ENCODE results near the gene HLX. TPM values are rescaled to one million over a fixed set of nuclear protein-coding genes. Genes with fewer than 3 reads are reported as not detected.

HLX gene
- total and polyA plus RNA-seq, 11 donors: 3.3 to 14.8 (median 6.7) TPM

GRCh38 chr1:220926146-220926545, 46.9 kb downstream of the HLX start:
- Histone ChIP-seq H3K36me3 (no peaks in the 10 kb centered on the region), H3K27me3 (peaks cover 0 to 11% (median 0%) of the 10 kb centered on the region in 9 donors), H3K4me1 (peaks cover 0 to 20% (median 0%) of the 10 kb centered on the region in 12 donors), H3K4me3 (no peak overlapping the region), H3K9me3 (no peaks in the 10 kb centered on the region), H3K27ac (no peak overlapping the region)
- 63 to 73% (median 69%) methylated on average over 3 to 4 of the region's 4 CpGs for WGBS, 4 donors
- intact Hi-C loops (cut with DNase I): no loop called here
- DNase-seq (no peak), ATAC-seq (no peak)
- no peak for TF ChIP-seq POLR2A (IDR thresholded peaks at IDR 0.05)

GRCh38 chr1:220927442-220927841, 48.2 kb downstream of the HLX start:
- Histone ChIP-seq H3K9me3 (no peaks in the 10 kb centered on the region), H3K27ac (no peak overlapping the region), H3K36me3 (no peaks in the 10 kb centered on the region), H3K27me3 (peaks cover 0 to 11% (median 0%) of the 10 kb centered on the region in 9 donors), H3K4me1 (peaks cover 0 to 20% (median 0%) of the 10 kb centered on the region in 12 donors), H3K4me3 (no peak overlapping the region)
- intact Hi-C loops (cut with DNase I): no loop called here
- no peak for ATAC-seq
- DNase-seq: no peak
- 57 to 70% (median 61%) methylated on average over 6 of the region's 6 CpGs for WGBS, 4 donors
- TF ChIP-seq CTCF (IDR thresholded peaks at IDR 0.05): no peak
- TF ChIP-seq POLR2A (IDR thresholded peaks at IDR 0.05): no peak

GRCh38 chr1:220928320-220928719, 49.1 kb downstream of the HLX start:
- Histone ChIP-seq H3K36me3 (no peaks in the 10 kb centered on the region), H3K27ac (no peak overlapping the region), H3K4me3 (no peak overlapping the region), H3K9me3 (no peaks in the 10 kb centered on the region), H3K27me3 (peaks cover 0 to 11% (median 0%) of the 10 kb centered on the region in 9 donors), H3K4me1 (peaks cover 0 to 20% (median 0%) of the 10 kb centered on the region in 12 donors)
- no peak for DNase-seq
- intact Hi-C loops (cut with DNase I): no loop called here
- 89 to 96% (median 94%) methylated on average over 1 of the region's 1 CpG for WGBS, 4 donors
- no peak for TF ChIP-seq POLR2A (IDR thresholded peaks at IDR 0.05)
- TF ChIP-seq CTCF (IDR thresholded peaks at IDR 0.05): no peak
- ATAC-seq: no peak

- no peak for TF ChIP-seq POLR2A (IDR thresholded peaks at IDR 0.05)
- no peak for TF ChIP-seq CTCF (IDR thresholded peaks at IDR 0.05)
- intact Hi-C loops (cut with DNase I): no loop called here
- Histone ChIP-seq H3K36me3 (no peaks in the 10 kb centered on the region), H3K4me3 (no peak overlapping the region), H3K27me3 (peaks cover 0 to 11% (median 0%) of the 10 kb centered on the region in 9 donors), H3K9me3 (no peaks in the 10 kb centered on the region), H3K27ac (no peak overlapping the region), H3K4me1 (peaks cover 0 to 20% (median 0%) of the 10 kb centered on the region in 12 donors)
- no peak for ATAC-seq
- no peak for DNase-seq
- WGBS, 4 donors: 71 to 77% (median 75%) methylated on average over 5 of the region's 5 CpGs
These were observed 49.6 kb downstream of the HLX start for GRCh38 chr1:220928725-220929300.

GRCh38 chr1:220929304-220929703, 50.1 kb downstream of the HLX start:
- TF ChIP-seq CTCF (IDR thresholded peaks at IDR 0.05): no peak
- TF ChIP-seq POLR2A (IDR thresholded peaks at IDR 0.05): no peak
- intact Hi-C loops (cut with DNase I): no loop called here
- H3K9me3 ChIP-seq: no peaks in the 10 kb centered on the region
- ATAC-seq (no peak), DNase-seq (no peak)
- no peak overlapping the region for H3K27ac ChIP-seq
- H3K4me1 ChIP-seq: peaks cover 0 to 20% (median 0%) of the 10 kb centered on the region in 12 donors
- WGBS, 4 donors: 39 to 51% (median 47%) methylated on average over 1 of the region's 1 CpG
- peaks cover 0 to 11% (median 0%) of the 10 kb centered on the region in 9 donors for H3K27me3 ChIP-seq
- no peaks in the 10 kb centered on the region for H3K36me3 ChIP-seq
- H3K4me3 ChIP-seq: no peak overlapping the region
